K562 (cell line): ENCODE measurements around the gene ORAI3. TPM values are rescaled to one million over a fixed set of nuclear protein-coding genes. Genes with fewer than 3 reads are reported as not detected.

Source experiments
- CTCF ChIP-seq, 3 experiments: IDR thresholded peaks in 2 of 3; conservative IDR thresholded peaks in 1 of 3; 2 replicates each; pipeline ENCODE4 v1.5.1; 2011 to 2012; ENCODE audit warnings: low read length in 3 of 3, mild to moderate bottlenecking in 3 of 3, control low read depth in 2 of 3, improper control_type of control experiment in 1 of 3, inconsistent platforms in 1 of 3, low read depth in 1 of 3, mixed read lengths in 1 of 3, moderate library complexity in 1 of 3; ENCODE audit not compliant: insufficient read depth in 2 of 3
- HBP1 ChIP-seq: fragments of 450-650 bp; formaldehyde crosslinking; IDR thresholded peaks from 2 replicates; pipeline ENCODE4 v1.4.0; 2022; ENCODE audit warnings: missing genetic modification characterization
- POLR2AphosphoS2 ChIP-seq: IDR thresholded peaks from 2 replicates; pipeline ENCODE4 v1.6.1; 2012; ENCODE audit warnings: low read length, improper control_type of control experiment
- POLR2G ChIP-seq: fragments of 200-400 bp; formaldehyde crosslinking; IDR thresholded peaks from 2 replicates; pipeline ENCODE4 v1.6.1; 2017; ENCODE audit warnings: low read depth, mild to moderate bottlenecking, antibody characterized with exemption, low read length, moderate library complexity
- POLR3G ChIP-seq: IDR thresholded peaks from 2 replicates; pipeline ENCODE4 v1.6.1; 2011; ENCODE audit not compliant: insufficient read length, insufficient replicate concordance; ENCODE audit errors: extremely low read depth
- WHSC1 ChIP-seq: IDR thresholded peaks from one replicate; pipeline ENCODE4 v1.6.1; 2012; ENCODE audit warnings: low read length, control low read depth, inconsistent platforms
- XRCC3 ChIP-seq: fragments of 450-650 bp; IDR thresholded peaks from 2 replicates; pipeline ENCODE4 v1.6.1; 2017; ENCODE audit warnings: mild to moderate bottlenecking, moderate library complexity
- ZBTB33 ChIP-seq: sonication (generic); formaldehyde crosslinking; IDR thresholded peaks from 2 replicates; pipeline ENCODE4 v1.8.1; 2023; ENCODE audit warnings: mild to moderate bottlenecking, missing genetic modification reagents
- ZBTB34 ChIP-seq: fragments of 250-450 bp; sonication (Bioruptor Pico); IDR thresholded peaks from 2 replicates; pipeline ENCODE4 v1.8.0; 2021; ENCODE audit warnings: mild to moderate bottlenecking, moderate library complexity
- ZNF263 ChIP-seq: sonication (generic); formaldehyde crosslinking; IDR thresholded peaks from 2 replicates; pipeline ENCODE4 v1.8.0; 2022; ENCODE audit warnings: mild to moderate bottlenecking, missing genetic modification reagents, borderline replicate concordance
- ZNF639 ChIP-seq, 2 experiments: fragments of 200-800 bp in 1 of 2; sonication (Bioruptor generic) in 1 of 2; sonication (generic) in 1 of 2; formaldehyde crosslinking in 1 of 2; IDR thresholded peaks in 1 of 2; conservative IDR thresholded peaks in 1 of 2; 2 replicates each; pipeline versions ENCODE4 v1.5.0 to v1.6.1; 2016 to 2020; ENCODE audit warnings: missing compliant biosample characterization in 1 of 2, missing genetic modification characterization in 1 of 2, missing genetic modification reagents in 1 of 2
- polyA plus RNA-seq, 8 experiments: library from polyadenylated mRNA; depleted of rRNA in 4 of 8; stranded (reverse) in 5 of 8; unstranded in 3 of 8; fragments of >200 nt; fragmentation: Nextera tagmentation in 2 of 8; fragmentation: Illumina TruSeq in 1 of 8; extraction: Ambion mirVana in 2 of 8; extraction: Trizol in 1 of 8; gene quantifications; 2 replicates each; pipeline versions ENCODE4 v1.2.1 to v1.2.3, GENCODE V29; 2011 to 2014; ENCODE audit warnings: inconsistent platforms in 1 of 8, missing spikeins in 1 of 8
- total RNA-seq, 7 experiments: library from RNA; depleted of rRNA in 6 of 7; stranded (reverse); fragments of >200 nt in 6 of 7; fragmentation: Illumina TruSeq in 2 of 7; extraction: Trizol in 2 of 7; gene quantifications; 2 replicates each; pipeline versions ENCODE4 v1.2.1 to v1.2.3, GENCODE V29; 2011 to 2021; ENCODE audit warnings: low replicate concordance in 1 of 7

ORAI3 gene
- total and polyA plus RNA-seq, 9 of the 15 experiments (the other 6 are each of a cell fraction or from before 2014, with no cell fraction given): 4.9 to 23.3 (median 14.1) TPM

- TF ChIP-seq ZNF639 (CRISPR knock-in tag; conservative IDR thresholded peaks at IDR 0.05 in 1 of 2, IDR thresholded peaks at IDR 0.05 in 1 of 2) (no peak), ZBTB34 (CRISPR knock-in tag) (no peak), POLR2AphosphoS2 (no peak), ZBTB33 (peak; percentile 55; the same call in 1 of the 2 replicates), CTCF (IDR thresholded peaks at IDR 0.05 in 2 of 3, conservative IDR thresholded peaks at IDR 0.05 in 1 of 3; ENCODE audit: insufficient read depth in 2 of 3, low read depth in 1 of 3, low read length in 3 of 3) (0 out of 6 replicates have a peak, but pooled peaks of 1 of the 3 experiments have one; percentile 5), HBP1 (CRISPR knock-in tag) (no peak), XRCC3 (no peak), POLR3G (no peak), ZNF263 (CRISPR knock-in tag) (peak; percentile 96), POLR2G (peak; percentile 36; the same call in 1 of the 2 replicates), WHSC1 (no peak)
Observed at GRCh38 chr16:30979170-30980022, 30.5 kb downstream of the ORAI3 start (continued).
